Measurements from ENCODE around the gene BCL6. TPM values are rescaled to one million over a fixed set of nuclear protein-coding genes. Genes with fewer than 3 reads are reported as not detected.

BCL6 gene
- total RNA-seq, 2 experiments from 2014 or later = 30.4 to 33.4 TPM

Other genes with a start within 250 kb of the BCL6 start
- gene SST, start 75.1 kb downstream of the BCL6 start, total RNA-seq = not detected
- not detected for gene RTP2, start 42.9 kb downstream of the BCL6 start, total RNA-seq